ELR (cell line): Measurements from ENCODE around the gene IGFN1.
"Not testable (repeated sequence)": the region's sequence is repeated elsewhere in the genome, so short reads cannot be mapped to it uniquely, and the experiment has no call there.

Experiments used
- DNase-seq: peaks from one replicate; pipeline ENCODE4 v3.0.0-alpha.2; 2015; ENCODE audit warnings: low read depth

The IGFN1 gene

DNA sequence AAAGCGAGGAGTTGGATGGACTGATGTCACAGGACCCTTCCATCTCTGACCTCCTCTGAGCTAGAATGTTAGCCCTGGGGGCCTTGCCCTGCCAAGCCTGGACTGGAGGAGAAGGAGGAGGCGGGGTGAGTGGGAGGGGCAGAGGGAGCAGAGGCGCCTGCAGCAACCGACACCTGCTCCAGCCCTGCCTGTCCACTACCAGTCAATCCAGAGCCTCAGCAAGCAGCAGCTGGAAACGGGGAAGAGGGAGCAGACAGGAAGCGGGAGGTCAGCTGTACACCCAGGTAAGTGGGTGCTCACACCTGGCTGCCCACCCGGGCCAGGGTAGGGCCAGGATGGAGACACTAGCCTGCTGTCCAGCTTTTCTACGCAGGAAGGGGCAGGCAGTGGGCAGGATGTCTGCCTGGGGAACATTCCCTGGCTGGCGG is at the start of gene IGFN1:
TSS of gene IGFN1 (plus strand) at position 201 of the 428 bp plus-strand sequence. CDS start 2,470 bp downstream, outside the sequence.
- DNase-seq = no peak

DNA sequence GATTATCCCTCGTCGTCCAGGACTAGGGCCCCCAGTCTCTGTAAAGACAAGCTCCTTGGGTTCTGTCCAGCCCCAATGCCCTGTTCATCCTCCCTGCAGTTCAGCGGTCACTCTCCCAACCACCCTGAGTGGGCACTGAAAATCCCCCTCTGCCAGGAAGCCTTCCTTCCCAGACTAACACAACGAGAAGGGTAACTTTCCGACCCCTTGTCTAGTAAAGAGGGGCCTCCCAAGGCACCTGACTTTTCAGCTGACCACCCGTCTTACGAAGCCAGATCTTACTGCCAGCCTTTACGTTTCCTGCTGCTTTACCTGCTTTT is 49.7 kb upstream of the IGFN1 start:
- no peak for DNase-seq

DNA sequence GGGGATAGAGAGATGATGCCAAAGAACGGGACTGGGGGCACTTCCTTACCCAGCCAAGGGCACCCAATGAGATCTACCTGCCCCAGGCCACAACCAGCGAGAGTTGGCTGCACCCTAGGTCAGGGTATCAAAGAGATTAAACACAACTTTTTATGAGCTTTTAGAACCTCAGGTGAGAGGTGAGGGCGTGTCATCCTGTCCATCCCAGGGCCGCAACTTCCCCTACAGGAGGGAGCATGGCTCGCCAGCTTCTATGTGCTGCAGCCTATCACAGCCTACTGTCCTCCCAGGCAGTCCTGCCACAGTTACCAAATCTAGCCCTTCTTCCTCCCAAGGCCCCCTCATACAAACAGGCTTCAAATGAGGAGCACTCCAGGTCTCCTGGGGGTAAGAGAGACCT is 49.2 kb upstream of the IGFN1 start:
- DNase-seq = no peak

DNA sequence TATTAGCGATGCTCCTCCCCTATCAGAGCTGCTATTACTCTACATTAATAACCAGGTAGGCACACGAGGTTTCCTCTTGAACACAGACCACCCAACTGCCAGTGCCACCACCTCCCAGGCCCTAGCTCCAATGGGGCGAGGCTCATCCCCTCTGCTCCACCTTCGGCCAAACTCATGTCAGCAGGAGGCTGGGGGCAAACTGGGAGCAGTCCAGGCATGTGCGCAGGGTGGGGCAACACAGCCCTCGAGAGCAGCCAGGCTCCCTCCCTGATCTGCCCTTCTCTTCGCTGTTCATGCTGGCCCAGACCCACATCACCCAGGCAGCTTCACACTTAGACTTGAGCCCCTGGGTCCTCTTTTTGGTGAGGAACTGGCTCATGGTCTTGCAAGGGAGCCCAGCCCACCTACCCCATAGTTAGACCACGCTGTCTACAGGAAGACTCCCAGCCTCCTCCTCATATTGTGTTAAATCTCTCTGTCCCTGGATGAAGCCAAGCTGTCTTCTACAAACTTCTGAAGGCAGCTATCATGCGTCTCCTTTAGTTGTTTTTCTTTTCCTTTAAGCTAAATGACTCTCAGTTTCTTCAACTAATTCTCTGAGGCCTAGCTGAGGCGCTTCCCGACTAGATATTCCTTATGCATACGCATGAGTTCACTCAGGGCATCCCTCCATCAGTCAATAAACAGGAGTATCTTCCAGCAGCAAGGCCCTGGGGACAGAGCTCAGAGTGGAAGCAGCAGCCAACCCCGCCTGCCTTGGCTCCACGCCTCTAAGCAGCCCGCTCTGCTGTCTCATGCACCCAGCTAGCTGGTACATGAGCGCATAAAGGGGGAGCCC is 48.4 kb upstream of the IGFN1 start:
- DNase-seq = no peak

DNA sequence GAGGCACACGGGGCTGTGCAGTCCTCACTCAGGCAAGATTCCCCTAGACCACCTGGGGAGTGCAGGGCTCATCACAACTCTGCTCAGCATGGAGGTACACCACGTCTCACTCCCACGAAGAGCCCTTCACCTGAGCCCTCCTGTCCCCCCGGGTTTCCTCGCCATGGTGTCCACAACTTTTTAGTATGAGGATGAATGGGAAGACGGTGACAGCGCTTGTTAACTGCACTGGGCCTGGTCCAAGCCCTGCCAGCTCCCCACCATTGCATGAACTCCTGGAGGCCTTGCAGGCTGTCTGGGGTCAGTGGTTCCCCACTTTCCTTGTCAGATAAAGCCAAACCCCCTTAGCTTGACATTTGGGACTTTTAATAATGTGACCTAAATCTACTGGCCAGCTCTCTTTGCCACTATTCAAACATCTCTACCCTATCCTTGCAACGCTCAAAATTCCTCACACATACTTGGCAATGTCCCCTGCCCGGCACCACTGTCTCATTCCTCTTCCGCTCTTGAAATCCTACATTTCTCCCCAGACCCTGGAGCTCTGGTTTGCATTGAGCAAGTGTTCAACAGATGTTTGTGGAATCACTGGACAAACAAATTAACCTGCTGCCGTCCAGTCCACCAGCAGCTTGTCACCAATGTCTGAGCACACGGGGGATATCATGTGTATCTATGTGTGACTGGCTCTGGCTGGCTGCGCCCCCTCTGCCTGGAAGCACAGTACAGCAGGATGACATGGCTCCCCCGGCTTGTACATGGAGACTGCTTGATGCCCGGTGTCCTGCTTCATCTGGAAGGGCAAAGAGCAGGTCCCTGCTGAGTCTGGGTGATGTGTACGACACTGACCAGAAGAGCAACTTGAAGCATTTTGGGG is 47.5 kb upstream of the IGFN1 start:
- no peak for DNase-seq

DNA sequence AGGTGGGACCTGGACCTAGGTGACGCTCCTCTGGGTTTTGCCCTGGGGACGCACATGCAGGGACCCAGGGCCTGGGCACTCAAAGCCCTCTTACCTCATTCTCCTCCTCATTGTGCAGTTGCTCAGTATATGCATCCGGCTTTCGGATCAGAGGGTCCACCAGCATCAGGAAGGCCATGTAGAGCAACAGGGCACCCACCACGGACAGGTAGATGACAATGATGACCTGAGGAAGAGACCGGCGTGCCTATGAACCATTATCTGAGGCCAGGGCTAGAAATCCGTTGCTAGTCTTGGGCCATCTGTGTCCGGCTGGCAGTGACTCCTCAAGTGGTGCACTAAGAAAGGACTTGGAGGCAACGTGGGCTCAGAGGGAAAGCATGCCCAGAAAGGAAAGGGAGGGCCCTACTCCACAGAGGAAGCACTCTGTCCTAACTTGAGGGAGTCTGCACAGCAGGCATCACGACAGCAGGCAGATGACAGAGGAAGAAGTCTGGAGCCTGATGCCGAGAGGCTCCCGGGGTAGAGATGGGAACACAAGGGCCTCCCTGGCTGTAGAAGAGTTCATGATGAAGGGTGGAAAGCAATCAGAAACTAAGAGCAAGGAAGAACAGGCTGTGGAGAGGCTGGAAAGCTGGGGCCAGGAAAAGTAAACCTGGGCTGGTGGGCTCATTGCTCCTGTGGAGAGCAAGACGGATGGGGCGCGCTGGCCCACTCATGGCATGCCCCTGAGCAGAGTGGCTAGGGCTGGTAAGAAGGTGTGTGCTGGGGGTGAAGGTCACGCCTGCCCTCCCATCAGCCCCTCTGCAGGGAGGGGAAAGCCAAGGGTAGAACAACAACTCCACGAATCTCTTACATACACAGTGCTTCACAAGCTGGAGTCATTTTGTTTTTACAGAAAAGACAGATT is 46.6 kb upstream of the IGFN1 start:
- no peak for DNase-seq

DNA sequence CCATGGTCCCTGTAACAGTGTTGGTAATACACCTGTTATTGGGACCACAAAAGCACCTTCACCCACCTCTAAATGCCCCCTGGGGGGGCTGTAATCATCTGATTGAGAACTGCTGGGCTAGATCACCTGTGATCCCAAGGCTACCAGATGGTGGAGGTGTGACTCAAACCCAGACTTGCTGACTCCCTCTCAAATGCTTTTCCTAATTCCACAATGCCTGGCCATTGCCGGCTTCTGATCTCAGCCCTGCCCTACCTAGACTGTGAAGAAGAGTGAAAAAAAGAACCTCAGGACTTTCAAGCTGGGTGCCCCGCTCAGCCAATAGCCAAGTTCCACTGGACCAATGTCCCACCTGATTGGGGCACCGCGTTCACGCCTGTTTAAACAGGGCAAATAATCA is 45.9 kb upstream of the IGFN1 start:
- no peak for DNase-seq

DNA sequence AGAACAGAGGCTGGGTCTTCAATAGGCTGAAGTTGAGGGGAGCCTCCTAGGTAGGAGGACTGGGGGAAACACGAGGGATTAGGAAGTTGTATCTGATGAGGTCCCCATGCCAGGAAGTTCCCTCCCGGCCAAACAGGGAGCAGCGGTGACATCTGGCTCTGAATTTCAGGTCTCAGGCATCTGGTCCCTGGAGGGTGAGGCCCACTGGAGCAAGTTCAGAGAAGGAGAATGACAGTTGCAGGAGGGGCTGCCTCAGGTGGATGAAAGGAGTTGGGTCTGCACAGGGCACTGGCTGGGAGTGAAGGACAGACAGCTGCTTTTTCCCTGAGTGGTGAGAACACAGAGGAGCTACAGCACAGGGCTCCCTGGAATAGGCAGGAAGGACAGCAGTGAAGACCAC is 45.5 kb upstream of the IGFN1 start:
- no peak for DNase-seq

DNA sequence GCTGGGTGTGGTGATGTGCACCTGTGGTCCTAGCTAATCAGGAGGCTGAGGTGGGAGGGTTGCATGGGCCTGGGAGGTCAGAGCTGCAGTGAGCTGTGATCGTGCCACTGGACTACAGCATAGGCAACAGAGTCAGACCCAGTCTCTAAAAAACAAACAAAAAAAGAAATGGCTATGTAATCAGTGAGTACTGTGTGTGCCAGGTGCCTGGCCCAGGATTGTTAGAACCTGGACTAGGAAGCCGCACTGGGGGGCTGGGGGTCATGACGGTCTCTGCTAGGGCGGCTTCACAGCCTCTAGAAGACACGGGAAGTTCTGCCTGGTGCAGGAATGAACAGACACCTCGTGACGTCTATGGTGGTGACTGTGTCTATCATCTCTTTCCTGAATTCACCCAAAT is 44.8 kb upstream of the IGFN1 start:
- DNase-seq = no peak

DNA sequence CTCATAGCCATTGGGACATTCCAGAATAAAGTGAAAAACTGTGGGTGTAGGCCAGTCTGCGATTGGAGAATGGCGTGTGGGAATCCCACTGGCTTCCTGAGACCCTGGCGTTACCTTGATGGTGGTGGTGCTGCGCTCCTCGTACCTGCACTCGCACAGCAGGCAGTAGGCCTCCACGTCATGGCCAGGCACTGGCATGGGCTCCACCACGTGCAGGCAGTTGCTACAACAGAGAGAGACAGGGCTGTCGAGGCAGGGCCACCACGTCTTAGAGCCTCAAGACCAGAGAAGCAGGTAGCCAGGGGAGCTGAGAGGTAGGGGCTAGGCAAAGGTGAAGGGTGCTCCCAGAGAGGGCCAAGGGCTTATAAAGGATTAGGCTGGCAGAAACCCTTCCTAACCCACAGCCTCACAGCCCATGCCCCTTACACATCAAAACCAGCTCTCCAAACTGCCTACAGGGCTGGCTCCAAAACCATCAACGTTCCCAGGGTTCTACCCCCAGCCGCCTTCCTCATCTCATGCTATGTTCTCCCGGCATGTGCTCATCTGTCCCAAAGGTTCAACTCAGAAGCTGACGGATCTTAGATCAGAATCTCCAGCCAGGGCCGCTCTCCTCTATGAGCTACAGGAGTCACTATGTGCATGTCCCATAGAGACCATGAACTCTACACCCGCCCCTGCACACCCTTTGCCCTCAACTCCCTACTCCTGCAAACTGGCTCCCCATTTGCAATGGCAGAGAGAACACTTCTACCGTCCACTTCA is 43.8 kb upstream of the IGFN1 start:
- no peak for DNase-seq

DNA sequence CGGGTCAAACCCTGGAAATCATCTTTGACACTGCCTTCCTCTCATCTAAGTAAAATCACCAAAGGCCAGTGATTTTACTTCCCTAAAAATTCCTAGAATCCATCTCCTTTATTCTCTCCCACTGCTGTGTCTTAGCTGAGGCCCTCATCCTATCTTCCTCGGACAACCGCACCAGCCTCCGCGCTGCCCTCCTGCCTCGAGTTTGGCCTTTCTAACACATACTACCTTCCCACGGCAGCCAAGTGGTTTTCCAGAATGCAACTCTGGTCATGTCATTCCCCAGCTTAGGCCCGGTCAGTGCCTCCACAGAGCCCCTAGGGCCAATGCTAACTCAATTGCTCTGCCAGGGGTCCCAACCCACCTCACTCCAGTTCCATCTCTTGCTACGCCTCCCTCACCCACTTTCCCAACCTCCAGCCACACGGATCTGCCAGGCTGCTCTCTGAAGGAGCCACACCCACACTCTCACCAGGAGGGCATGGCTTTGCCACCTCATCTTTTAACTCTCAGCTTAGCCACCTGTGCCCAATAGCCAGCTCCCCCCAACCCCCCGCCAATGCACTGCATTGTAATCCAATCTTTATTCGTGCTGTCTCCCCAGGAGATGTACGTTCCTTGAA is 43.1 kb upstream of the IGFN1 start:
- DNase-seq = no peak

DNA sequence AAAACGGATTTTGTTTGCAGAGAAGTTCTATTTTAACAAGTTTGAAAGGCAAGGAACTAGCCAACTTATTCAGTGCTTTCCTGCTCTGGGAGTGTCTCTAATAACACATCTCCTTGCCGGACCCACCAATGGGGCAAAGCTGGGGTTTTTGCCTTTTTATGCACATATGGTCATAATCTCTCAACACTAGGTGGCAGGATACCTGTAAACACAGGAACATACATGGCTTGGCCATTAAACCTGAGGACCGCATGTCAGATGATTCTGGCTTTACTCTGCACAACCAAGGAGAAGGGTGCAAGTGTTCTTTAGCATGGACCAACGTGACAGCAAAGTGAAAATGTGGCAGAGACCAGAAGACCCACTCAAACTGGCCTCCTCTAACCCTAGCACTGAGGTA is 41.2 kb upstream of the IGFN1 start:
- peak; percentile 73 for DNase-seq

DNA sequence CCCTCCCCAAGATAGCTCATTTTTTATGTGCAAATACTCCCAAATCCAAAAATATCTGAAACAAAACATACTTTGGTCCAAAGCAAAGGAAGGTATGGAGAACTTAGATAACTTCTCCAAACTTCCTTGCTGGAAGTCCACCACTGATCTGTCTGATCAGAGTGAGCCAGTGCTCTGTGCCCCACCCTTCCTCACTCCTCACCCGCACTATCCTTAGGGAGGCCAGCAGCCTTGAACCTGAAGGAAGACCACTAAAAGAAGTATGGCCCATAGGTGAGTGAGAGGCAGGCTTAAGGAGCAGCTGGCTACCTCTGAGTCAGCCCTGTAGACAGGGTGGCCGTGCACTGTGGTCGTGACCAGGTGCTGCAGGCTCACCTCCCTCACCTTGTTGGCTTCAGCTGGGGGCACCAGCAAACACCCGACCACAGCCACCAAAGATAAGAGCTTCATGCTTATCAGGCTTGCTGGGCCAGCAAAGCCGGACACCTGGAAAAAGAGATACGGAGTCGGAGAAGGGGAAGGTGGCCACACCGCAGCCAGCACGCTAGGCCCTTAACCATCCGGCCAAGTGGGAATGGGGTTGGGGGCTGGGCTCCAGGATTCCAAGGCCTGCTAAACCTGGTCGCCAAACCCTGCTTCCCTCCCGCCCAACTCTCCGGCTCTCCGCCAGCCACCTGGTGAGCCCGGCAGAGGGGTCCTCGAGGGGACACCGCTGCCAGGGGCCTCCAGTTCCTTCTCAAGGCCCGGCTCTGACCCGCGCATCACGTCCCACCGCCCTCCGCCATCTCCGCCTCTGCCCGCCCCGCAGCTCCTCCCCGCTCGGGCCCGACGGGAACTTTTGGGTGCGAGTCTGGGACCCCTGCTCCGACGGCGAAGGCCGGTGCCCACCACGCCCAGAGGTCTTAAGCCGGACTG is 36.9 kb upstream of the IGFN1 start:
- DNase-seq = no peak

DNA sequence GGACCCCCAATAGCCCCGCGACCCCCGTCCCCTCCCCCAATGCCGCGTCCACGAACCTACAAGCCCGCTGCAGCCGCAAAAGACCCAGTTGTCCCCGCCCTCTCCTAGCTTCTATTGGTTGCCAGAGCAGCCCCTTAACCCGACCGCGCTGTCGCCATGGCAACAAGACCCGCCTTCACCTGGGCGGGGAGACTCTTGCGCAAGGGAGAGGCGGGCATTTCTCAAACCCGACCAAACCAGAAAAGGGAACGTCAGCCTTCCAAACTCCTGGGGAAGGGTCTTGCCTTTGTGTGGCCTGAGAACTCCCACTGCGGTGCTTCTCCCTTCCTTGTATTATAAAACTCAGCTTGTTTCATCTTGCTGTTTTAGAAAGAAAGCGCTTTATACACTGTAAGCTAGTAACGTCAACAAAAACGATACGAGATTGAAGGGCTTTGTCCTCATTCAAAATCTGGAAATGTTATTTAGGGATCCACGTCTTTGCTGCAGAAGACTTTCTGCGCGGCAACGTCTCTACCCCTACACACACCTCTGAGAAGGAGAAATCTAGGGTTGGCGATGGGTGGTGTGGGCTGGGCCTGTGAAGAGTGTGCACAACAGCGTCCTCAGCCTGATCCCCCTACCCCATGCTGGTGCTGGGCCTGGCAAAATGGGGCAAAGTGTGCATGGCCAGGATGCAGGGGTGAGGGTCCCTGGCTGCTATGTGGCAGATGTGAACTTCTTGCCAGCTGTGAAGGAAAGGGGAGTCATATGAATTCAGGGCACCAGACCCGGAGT is 36.0 kb upstream of the IGFN1 start, which contains the start of gene TMEM9:
TSS of gene TMEM9 (minus strand) at position 86 of the 777 bp plus-strand sequence. CDS start 551 bp downstream, outside the sequence.
- DNase-seq = peak; percentile 95

DNA sequence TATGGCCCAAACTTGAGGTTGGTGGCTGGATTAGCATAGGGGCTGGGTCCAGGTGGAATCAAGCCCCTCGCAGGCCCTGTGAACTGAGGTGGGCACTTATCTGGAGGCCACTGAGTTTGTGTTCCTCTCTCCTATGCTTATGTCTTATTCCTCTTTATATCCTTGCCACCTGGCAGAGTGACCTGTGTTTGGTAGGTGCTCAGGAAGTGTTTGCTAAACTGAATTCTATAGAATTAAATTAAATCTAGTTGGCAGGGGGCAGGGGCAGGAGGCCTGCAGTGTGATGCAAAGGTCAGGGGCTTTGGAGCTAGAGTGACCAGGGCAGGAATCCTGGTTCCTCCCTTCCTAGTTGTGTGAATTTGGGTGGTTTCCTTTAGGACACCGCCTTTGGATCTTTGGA is 35.3 kb upstream of the IGFN1 start:
- DNase-seq = no peak

DNA sequence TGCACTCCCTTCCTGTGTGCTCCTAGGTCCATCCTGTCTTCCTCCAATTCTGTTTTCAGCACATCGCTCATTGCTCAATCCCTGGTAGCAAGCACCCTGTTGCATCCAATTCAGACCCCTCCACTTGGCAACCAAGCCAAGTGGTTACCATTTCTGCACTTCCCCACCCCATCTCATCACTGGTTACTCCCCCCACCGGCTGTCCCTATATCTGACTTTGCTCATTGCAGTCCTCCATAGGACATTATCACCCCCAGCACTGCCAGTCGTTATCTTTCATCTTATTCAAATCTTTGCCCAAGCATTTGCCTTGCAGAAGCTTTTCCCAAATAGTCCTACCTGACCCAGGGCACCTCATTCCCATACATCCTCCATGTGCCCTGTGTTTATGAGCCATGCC is 34.3 kb upstream of the IGFN1 start:
- DNase-seq = no peak

DNA sequence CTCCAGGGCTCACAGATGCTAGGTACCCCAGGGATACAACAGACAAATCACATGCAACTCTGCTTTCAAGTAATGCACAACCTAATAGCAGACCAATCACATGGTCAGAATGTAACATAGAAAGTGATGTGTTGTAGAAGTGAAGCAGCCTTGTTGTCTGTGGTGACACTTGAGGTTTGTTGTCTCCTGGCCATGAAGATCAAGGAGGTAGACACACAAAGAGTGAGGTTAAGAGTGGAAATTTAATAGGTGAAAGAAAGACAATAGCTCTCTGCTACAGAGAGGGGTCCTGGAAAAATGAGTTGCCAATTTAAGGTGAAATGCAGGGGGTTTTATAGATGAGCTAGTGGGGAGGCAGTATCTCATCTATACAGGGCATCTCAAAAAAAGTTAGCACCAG is 33.8 kb upstream of the IGFN1 start:
- DNase-seq = no peak

DNA sequence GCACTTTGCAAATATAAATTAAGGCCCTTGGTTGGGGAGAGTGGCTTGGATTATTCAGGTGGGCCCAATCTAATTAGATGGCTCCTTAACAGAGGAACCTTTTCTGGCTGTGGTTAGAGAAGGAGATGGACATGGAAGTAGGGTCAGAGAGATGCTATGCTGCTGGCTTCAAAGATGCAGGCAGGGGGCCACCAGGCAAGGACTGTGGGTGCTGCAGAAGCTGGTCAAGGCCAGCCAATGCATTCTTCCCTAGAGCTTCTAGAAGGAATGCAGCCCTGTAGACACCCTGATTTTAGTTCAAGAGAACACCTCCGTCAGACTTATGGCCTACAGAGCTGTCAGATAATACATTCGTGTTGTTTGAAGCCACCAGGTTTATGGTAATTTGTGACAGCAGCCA is 32.7 kb upstream of the IGFN1 start:
- no peak for DNase-seq

DNA sequence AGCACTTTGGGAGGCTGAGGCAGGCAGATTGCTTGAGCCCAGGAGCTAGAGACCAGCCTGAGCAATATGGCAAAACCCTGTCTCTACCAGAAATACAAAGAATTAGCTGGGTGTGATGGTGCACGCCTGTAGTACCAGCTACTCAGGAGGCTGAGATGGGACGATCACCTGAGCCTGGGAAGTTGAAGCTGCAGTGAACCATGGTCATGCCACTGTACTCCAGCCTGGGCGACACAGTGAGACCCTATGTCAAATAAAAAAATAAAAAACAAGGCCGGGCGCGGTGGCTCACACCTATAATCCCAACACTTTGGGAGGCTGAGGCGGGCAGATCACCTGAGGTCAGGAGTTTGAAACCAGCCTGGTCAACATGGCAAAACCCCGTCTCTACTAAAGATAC is 27.6 kb upstream of the IGFN1 start:
- not testable (repeated sequence) for DNase-seq
